GM23338 (cell line): Measurements from ENCODE around the gene ADAMTS19. TPM values are rescaled to one million over a fixed set of nuclear protein-coding genes. Genes with fewer than 3 reads are reported as not detected.

Source experiments
- ATAC-seq: fragments of 200-7000 bp; cut with Tn5 transposase; 3 replicates; pipeline ENCODE4 v1.9.1; 2020
- DNase-seq: peaks from one replicate; pipeline ENCODE4 v3.0.0-alpha.2; 2015; ENCODE audit warnings: low spot score
- H2AFZ ChIP-seq: fragments of 200-600 bp; sonication (generic); 2 replicates; pipeline ENCODE4 v1.8.0; 2016; ENCODE audit warnings: antibody characterized with exemption, mild to moderate bottlenecking, moderate library complexity
- H3F3A ChIP-seq: fragments of 200-600 bp; sonication (generic); replicated peaks from 2 replicates; pipeline ENCODE4 v1.8.0; 2017; ENCODE audit warnings: antibody characterized with exemption, mixed run types, low read depth
- H3K27ac ChIP-seq: fragments of 200-600 bp; sonication (generic); 2 replicates; pipeline ENCODE4 v1.6.1; 2016; ENCODE audit warnings: low read depth
- H3K27me3 ChIP-seq: fragments of 200-600 bp; sonication (generic); 2 replicates; pipeline ENCODE4 v1.8.0; 2016; ENCODE audit warnings: mild to moderate bottlenecking, mixed run types, moderate library complexity; ENCODE audit not compliant: insufficient read depth
- H3K36me3 ChIP-seq: fragments of 200-600 bp; sonication (generic); 2 replicates; pipeline ENCODE4 v1.8.0; 2016; ENCODE audit warnings: mild to moderate bottlenecking; ENCODE audit not compliant: insufficient read depth
- H3K4me1 ChIP-seq: fragments of 200-600 bp; sonication (generic); 2 replicates; pipeline ENCODE4 v1.8.0; 2016; ENCODE audit warnings: mild to moderate bottlenecking, moderate library complexity; ENCODE audit not compliant: insufficient read depth
- H3K4me2 ChIP-seq: fragments of 200-600 bp; sonication (generic); 2 replicates; pipeline ENCODE4 v1.7.1; 2017; ENCODE audit warnings: mixed run types
- H3K4me3 ChIP-seq: fragments of 200-600 bp; sonication (generic); 2 replicates; pipeline ENCODE4 v1.6.1; 2016; ENCODE audit warnings: mixed run types
- H3K79me2 ChIP-seq: fragments of 200-600 bp; sonication (generic); replicated peaks from 2 replicates; pipeline ENCODE4 v1.8.0; 2017; ENCODE audit warnings: mild to moderate bottlenecking; ENCODE audit not compliant: insufficient read depth
- H3K9me2 ChIP-seq: fragments of 200-600 bp; sonication (generic); 2 replicates; pipeline ENCODE4 v1.8.0; 2017; ENCODE audit not compliant: insufficient read depth
- H4K20me1 ChIP-seq: fragments of 200-600 bp; sonication (generic); replicated peaks from 2 replicates; pipeline ENCODE4 v1.8.0; 2017; ENCODE audit warnings: mild to moderate bottlenecking; ENCODE audit not compliant: insufficient read depth
- H3K27ac Mint-ChIP-seq: 2 replicates; pipeline ENCODE4 v1.8.0; 2020; ENCODE audit warnings: inconsistent platforms, mild to moderate bottlenecking, moderate library complexity, mixed read lengths
- H3K27me3 Mint-ChIP-seq: 3 replicates; pipeline ENCODE4 v1.8.0; 2022; ENCODE audit warnings: low read depth, mild to moderate bottlenecking, moderate library complexity, mixed read lengths, inconsistent platforms; ENCODE audit not compliant: insufficient read depth, poor library complexity
- H3K36me3 Mint-ChIP-seq: 3 replicates; pipeline ENCODE4 v1.8.0; 2021; ENCODE audit warnings: low read depth, mild to moderate bottlenecking, inconsistent platforms, moderate library complexity, mixed read lengths
- H3K4me1 Mint-ChIP-seq: 3 replicates; pipeline ENCODE4 v1.8.0; 2020; ENCODE audit warnings: mild to moderate bottlenecking, inconsistent platforms, mixed read lengths
- H3K4me3 Mint-ChIP-seq: 3 replicates; pipeline ENCODE4 v1.8.0; 2021; ENCODE audit warnings: moderate library complexity, mild to moderate bottlenecking, inconsistent platforms, mixed read lengths
- H3K9me3 Mint-ChIP-seq: 3 replicates; pipeline ENCODE4 v1.8.0; 2020; ENCODE audit warnings: moderate library complexity, mild to moderate bottlenecking, inconsistent platforms, mixed read lengths
- CREB1 ChIP-seq: fragments of 250-450 bp; sonication (Bioruptor Pico); IDR thresholded peaks from 2 replicates; pipeline ENCODE4 v1.5.0; 2020; ENCODE audit warnings: low read depth, mild to moderate bottlenecking, moderate library complexity
- EZH2phosphoT487 ChIP-seq: fragments of 200-600 bp; sonication (generic); IDR thresholded peaks from one replicate; pipeline ENCODE4 v1.8.1; 2018; ENCODE audit warnings: antibody characterized with exemption; ENCODE audit not compliant: unreplicated experiment
- JUNB ChIP-seq: IDR thresholded peaks from one replicate; pipeline ENCODE4 v1.6.1; 2016; ENCODE audit warnings: antibody characterized with exemption; ENCODE audit not compliant: unreplicated experiment
- NANOG ChIP-seq: IDR thresholded peaks from 2 replicates; pipeline ENCODE4 v1.6.1; 2016; ENCODE audit warnings: antibody characterized with exemption, borderline replicate concordance
- POLR2AphosphoS5 ChIP-seq: IDR thresholded peaks from 2 replicates; pipeline ENCODE4 v1.6.1; 2016; ENCODE audit warnings: antibody characterized with exemption, low read depth
- STAT1 ChIP-seq: IDR thresholded peaks from one replicate; pipeline ENCODE4 v1.6.1; 2016; ENCODE audit warnings: antibody characterized with exemption; ENCODE audit not compliant: unreplicated experiment
- ZNF114 ChIP-seq: fragments of 250-450 bp; sonication (Bioruptor Pico); IDR thresholded peaks from 2 replicates; pipeline ENCODE4 v1.5.0; 2020; ENCODE audit warnings: mild to moderate bottlenecking, moderate library complexity
- ZNF331 ChIP-seq: fragments of 250-450 bp; sonication (Bioruptor Pico); IDR thresholded peaks from 2 replicates; pipeline ENCODE4 v1.5.0; 2020; ENCODE audit warnings: low read depth, mild to moderate bottlenecking, moderate library complexity
- polyA plus RNA-seq: library from polyadenylated mRNA; unstranded; fragments of >200 nt; fragmentation: Nextera tagmentation; extraction: Ambion mirVana; gene quantifications from 2 replicates; pipeline ENCODE4 v1.2.1, GENCODE V29; 2016
- total RNA-seq: library from RNA; depleted of rRNA; stranded (reverse); fragments of >200 nt; shearing (Covaris generic); gene quantifications from 2 replicates; pipeline ENCODE4 v1.2.3, GENCODE V29; 2014
- TF ChIP-seq, protein P1 (sequence below): fragments of 250-450 bp; sonication (Bioruptor Pico); IDR thresholded peaks from 2 replicates; pipeline ENCODE4 v1.5.0; 2020; ENCODE audit warnings: mild to moderate bottlenecking, moderate library complexity
- TF ChIP-seq, protein P2 (sequence below), 2 experiments: fragments of 200-600 bp in 1 of 2; sonication (generic) in 1 of 2; conservative IDR thresholded peaks; 2 replicates each; pipeline versions ENCODE4 v1.5.1 to v1.6.1; 2016 to 2017; ENCODE audit warnings: antibody characterized with exemption in 2 of 2, low read depth in 2 of 2, mild to moderate bottlenecking in 2 of 2, moderate library complexity in 1 of 2
- TF ChIP-seq, protein P3 (sequence below): IDR thresholded peaks from one replicate; pipeline ENCODE4 v1.6.1; 2018; ENCODE audit warnings: antibody characterized with exemption; ENCODE audit not compliant: unreplicated experiment

ADAMTS19 gene
- total and polyA plus RNA-seq, 2 experiments from 2014 or later = 6.0 to 27.4 TPM

DNA sequence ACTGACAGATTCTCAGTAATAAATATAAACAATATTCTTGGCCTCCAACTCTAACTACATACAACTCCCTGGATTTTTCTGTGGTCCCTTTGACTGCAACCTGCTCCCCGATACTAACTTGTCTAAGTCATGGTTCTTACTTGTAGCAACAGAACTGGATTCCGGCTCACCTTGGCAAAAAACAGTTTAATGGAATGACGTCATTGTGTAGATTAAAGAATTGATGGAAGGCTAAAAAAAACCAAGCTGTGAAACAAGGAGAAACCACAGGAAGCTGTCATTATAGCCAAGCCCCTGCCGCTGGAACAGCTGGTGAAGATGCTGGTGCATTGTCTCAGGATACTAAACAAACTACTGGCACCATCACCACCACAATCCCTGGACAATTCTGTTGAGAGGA is 11.4 kb upstream of the ADAMTS19 start:
- Mint-ChIP-seq H3K4me1 (peaks cover 3% of the 10 kb centered on the region; the same call in 2 of the 3 replicates), H3K4me3 (no peak overlapping the region), H3K9me3 (no peaks in the 10 kb centered on the region), H3K27me3 (no peaks in the 10 kb centered on the region), H3K27ac (no peak overlapping the region), H3K36me3 (no peaks in the 10 kb centered on the region)
- Histone ChIP-seq H2AFZ (no peak overlapping the region), H3K4me3 (no peak overlapping the region), H3K79me2 (no peaks in the 10 kb centered on the region), H3K27me3 (no peaks in the 10 kb centered on the region), H3K9me2 (no peaks in the 10 kb centered on the region), H3K36me3 (no peaks in the 10 kb centered on the region), H3K4me2 (no peak overlapping the region), H3K27ac (no peak overlapping the region), H4K20me1 (no peaks in the 10 kb centered on the region), H3F3A (no peaks in the 10 kb centered on the region), H3K4me1 (no peaks in the 10 kb centered on the region)
- ATAC-seq (no peak), DNase-seq (no peak)
- TF ChIP-seq EZH2phosphoT487 = no peak

DNA sequence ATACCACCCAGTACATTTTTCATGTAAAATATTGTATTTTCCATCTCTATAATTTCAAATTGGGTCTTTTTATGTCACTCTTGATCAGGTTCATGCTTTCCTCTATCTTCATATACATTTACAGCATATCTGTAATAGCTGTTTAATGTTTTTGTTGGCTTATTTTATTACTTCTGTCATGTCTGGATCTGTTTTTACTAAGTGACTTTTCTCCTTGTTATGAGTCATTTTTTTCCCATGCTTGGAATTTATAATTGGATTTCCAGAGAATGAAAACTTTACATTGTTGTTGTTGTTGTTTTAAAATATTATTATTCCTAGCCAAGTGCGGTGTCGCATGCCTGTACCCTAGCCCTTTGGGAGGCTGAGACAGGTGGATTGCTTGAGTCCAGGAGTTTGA is 5.6 kb upstream of the ADAMTS19 start:
- peaks cover 4% of the 10 kb centered on the region; the same call in 1 of the 3 replicates for H3K9me3 Mint-ChIP-seq
- Histone ChIP-seq H4K20me1 (no peaks in the 10 kb centered on the region), H3K9me2 (no peaks in the 10 kb centered on the region), H3K4me1 (peaks cover 33% of the 10 kb centered on the region), H2AFZ (no peak overlapping the region), H3K79me2 (no peaks in the 10 kb centered on the region), H3K4me3 (no peak overlapping the region), H3K27ac (no peak overlapping the region), H3K36me3 (no peaks in the 10 kb centered on the region), H3K27me3 (no peaks in the 10 kb centered on the region), H3K4me2 (no peak overlapping the region), H3F3A (no peaks in the 10 kb centered on the region)
- no peak overlapping the region for H3K4me3 Mint-ChIP-seq
- H3K27me3 Mint-ChIP-seq = peaks cover 2% of the 10 kb centered on the region
- H3K27ac Mint-ChIP-seq = no peak overlapping the region
- peaks cover 4% of the 10 kb centered on the region; the same call in 2 of the 3 replicates for H3K36me3 Mint-ChIP-seq
- no peak for TF ChIP-seq JUNB
- TF ChIP-seq, protein P1, sequence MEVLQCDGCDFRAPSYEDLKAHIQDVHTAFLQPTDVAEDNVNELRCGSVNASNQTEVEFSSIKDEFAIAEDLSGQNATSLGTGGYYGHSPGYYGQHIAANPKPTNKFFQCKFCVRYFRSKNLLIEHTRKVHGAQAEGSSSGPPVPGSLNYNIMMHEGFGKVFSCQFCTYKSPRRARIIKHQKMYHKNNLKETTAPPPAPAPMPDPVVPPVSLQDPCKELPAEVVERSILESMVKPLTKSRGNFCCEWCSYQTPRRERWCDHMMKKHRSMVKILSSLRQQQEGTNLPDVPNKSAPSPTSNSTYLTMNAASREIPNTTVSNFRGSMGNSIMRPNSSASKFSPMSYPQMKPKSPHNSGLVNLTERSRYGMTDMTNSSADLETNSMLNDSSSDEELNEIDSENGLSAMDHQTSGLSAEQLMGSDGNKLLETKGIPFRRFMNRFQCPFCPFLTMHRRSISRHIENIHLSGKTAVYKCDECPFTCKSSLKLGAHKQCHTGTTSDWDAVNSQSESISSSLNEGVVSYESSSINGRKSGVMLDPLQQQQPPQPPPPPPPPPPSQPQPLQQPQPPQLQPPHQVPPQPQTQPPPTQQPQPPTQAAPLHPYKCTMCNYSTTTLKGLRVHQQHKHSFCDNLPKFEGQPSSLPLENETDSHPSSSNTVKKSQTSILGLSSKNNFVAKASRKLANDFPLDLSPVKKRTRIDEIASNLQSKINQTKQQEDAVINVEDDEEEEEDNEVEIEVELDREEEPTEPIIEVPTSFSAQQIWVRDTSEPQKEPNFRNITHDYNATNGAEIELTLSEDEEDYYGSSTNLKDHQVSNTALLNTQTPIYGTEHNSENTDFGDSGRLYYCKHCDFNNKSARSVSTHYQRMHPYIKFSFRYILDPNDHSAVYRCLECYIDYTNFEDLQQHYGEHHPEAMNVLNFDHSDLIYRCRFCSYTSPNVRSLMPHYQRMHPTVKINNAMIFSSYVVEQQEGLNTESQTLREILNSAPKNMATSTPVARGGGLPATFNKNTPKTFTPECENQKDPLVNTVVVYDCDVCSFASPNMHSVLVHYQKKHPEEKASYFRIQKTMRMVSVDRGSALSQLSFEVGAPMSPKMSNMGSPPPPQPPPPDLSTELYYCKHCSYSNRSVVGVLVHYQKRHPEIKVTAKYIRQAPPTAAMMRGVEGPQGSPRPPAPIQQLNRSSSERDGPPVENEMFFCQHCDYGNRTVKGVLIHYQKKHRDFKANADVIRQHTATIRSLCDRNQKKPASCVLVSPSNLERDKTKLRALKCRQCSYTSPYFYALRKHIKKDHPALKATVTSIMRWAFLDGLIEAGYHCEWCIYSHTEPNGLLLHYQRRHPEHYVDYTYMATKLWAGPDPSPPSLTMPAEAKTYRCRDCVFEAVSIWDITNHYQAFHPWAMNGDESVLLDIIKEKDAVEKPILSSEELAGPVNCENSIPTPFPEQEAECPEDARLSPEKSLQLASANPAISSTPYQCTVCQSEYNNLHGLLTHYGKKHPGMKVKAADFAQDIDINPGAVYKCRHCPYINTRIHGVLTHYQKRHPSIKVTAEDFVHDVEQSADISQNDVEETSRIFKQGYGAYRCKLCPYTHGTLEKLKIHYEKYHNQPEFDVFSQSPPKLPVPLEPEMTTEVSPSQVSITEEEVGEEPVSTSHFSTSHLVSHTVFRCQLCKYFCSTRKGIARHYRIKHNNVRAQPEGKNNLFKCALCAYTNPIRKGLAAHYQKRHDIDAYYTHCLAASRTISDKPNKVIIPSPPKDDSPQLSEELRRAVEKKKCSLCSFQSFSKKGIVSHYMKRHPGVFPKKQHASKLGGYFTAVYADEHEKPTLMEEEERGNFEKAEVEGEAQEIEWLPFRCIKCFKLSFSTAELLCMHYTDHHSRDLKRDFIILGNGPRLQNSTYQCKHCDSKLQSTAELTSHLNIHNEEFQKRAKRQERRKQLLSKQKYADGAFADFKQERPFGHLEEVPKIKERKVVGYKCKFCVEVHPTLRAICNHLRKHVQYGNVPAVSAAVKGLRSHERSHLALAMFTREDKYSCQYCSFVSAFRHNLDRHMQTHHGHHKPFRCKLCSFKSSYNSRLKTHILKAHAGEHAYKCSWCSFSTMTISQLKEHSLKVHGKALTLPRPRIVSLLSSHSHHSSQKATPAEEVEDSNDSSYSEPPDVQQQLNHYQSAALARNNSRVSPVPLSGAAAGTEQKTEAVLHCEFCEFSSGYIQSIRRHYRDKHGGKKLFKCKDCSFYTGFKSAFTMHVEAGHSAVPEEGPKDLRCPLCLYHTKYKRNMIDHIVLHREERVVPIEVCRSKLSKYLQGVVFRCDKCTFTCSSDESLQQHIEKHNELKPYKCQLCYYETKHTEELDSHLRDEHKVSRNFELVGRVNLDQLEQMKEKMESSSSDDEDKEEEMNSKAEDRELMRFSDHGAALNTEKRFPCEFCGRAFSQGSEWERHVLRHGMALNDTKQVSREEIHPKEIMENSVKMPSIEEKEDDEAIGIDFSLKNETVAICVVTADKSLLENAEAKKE (CRISPR knock-in tag) = no peak
- TF ChIP-seq ZNF114 (CRISPR knock-in tag) = no peak
- TF ChIP-seq EZH2phosphoT487 = no peak
- TF ChIP-seq NANOG = no peak
- no peak for TF ChIP-seq ZNF331
- no peak for TF ChIP-seq CREB1 (CRISPR knock-in tag)
- TF ChIP-seq, protein P2, sequence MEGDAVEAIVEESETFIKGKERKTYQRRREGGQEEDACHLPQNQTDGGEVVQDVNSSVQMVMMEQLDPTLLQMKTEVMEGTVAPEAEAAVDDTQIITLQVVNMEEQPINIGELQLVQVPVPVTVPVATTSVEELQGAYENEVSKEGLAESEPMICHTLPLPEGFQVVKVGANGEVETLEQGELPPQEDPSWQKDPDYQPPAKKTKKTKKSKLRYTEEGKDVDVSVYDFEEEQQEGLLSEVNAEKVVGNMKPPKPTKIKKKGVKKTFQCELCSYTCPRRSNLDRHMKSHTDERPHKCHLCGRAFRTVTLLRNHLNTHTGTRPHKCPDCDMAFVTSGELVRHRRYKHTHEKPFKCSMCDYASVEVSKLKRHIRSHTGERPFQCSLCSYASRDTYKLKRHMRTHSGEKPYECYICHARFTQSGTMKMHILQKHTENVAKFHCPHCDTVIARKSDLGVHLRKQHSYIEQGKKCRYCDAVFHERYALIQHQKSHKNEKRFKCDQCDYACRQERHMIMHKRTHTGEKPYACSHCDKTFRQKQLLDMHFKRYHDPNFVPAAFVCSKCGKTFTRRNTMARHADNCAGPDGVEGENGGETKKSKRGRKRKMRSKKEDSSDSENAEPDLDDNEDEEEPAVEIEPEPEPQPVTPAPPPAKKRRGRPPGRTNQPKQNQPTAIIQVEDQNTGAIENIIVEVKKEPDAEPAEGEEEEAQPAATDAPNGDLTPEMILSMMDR (conservative IDR thresholded peaks at IDR 0.05; ENCODE audit: low read depth in 2 of 2) = no peak
- no peak for TF ChIP-seq STAT1
- TF ChIP-seq, protein P3, sequence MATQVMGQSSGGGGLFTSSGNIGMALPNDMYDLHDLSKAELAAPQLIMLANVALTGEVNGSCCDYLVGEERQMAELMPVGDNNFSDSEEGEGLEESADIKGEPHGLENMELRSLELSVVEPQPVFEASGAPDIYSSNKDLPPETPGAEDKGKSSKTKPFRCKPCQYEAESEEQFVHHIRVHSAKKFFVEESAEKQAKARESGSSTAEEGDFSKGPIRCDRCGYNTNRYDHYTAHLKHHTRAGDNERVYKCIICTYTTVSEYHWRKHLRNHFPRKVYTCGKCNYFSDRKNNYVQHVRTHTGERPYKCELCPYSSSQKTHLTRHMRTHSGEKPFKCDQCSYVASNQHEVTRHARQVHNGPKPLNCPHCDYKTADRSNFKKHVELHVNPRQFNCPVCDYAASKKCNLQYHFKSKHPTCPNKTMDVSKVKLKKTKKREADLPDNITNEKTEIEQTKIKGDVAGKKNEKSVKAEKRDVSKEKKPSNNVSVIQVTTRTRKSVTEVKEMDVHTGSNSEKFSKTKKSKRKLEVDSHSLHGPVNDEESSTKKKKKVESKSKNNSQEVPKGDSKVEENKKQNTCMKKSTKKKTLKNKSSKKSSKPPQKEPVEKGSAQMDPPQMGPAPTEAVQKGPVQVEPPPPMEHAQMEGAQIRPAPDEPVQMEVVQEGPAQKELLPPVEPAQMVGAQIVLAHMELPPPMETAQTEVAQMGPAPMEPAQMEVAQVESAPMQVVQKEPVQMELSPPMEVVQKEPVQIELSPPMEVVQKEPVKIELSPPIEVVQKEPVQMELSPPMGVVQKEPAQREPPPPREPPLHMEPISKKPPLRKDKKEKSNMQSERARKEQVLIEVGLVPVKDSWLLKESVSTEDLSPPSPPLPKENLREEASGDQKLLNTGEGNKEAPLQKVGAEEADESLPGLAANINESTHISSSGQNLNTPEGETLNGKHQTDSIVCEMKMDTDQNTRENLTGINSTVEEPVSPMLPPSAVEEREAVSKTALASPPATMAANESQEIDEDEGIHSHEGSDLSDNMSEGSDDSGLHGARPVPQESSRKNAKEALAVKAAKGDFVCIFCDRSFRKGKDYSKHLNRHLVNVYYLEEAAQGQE = no peak
- TF ChIP-seq POLR2AphosphoS5 = no peak
- ATAC-seq (no peak), DNase-seq (no peak)
- peaks cover 32% of the 10 kb centered on the region for H3K4me1 Mint-ChIP-seq
